IMR-90 (cell line): ENCODE results near the gene NCF2. TPM values are rescaled to one million over a fixed set of nuclear protein-coding genes. Genes with fewer than 3 reads are reported as not detected.
A peak's percentile ranks its signal among the peaks of the same experiment; 100 is the strongest.

Source experiments
- ATAC-seq: fragments of 200-7000 bp; cut with Tn5 transposase; 2 replicates; pipeline ENCODE4 v1.9.1; 2020; ENCODE audit warnings: low read depth, mild to moderate bottlenecking, moderate library complexity
- BruUV-seq: library from RNA; stranded (reverse); fragments of 400-500 nt; replicated peaks from 2 replicates; lab custom pipeline; 2021; lab: Mats Ljungman, UMichigan
- CTCF ChIA-PET: fragments of 300-600 bp; formaldehyde crosslinking; extraction: SDS; loops from one replicate; lab custom pipeline; 2021; ENCODE audit warnings: antibody characterized with exemption; lab: Yijun Ruan, JAX
- POLR2A ChIA-PET: fragments of 300-600 bp; sonication (Branson Sonifier 250); formaldehyde crosslinking; loops from one replicate; lab custom pipeline; 2022; ENCODE audit warnings: antibody characterized with exemption; ENCODE audit not compliant: unreplicated experiment; lab: Charles Lee
- DNase-seq: peaks from one replicate; pipeline ENCODE4 v3.0.0; 2013
- H2AFZ ChIP-seq: replicated peaks from 2 replicates; pipeline ENCODE3; 2013; ENCODE audit warnings: low read length, mild to moderate bottlenecking; ENCODE audit not compliant: poor library complexity
- H2AK5ac ChIP-seq: 2 replicates; pipeline ENCODE4 v1.6.1; 2013; ENCODE audit warnings: low read depth, low read length, inconsistent platforms
- H2AK9ac ChIP-seq: replicated peaks from 2 replicates; pipeline ENCODE3; 2013; ENCODE audit warnings: mild to moderate bottlenecking, low read depth, low read length, moderate library complexity; ENCODE audit not compliant: poor library complexity
- H2BK120ac ChIP-seq: 2 replicates; pipeline ENCODE4 v1.6.1; 2013; ENCODE audit warnings: low read depth, low read length, inconsistent platforms
- H2BK15ac ChIP-seq: 3 replicates; pipeline ENCODE4 v1.6.1; 2013; ENCODE audit warnings: low read depth, low read length, inconsistent platforms
- H2BK20ac ChIP-seq: 2 replicates; pipeline ENCODE4 v1.6.1; 2013; ENCODE audit warnings: low read depth, mild to moderate bottlenecking, inconsistent platforms, low read length, moderate library complexity
- H2BK5ac ChIP-seq: 2 replicates; pipeline ENCODE4 v1.6.1; 2013; ENCODE audit warnings: mild to moderate bottlenecking, low read depth, low read length, inconsistent platforms; ENCODE audit not compliant: poor library complexity, severe bottlenecking
- H3K14ac ChIP-seq: replicated peaks from 2 replicates; pipeline ENCODE4 v1.6.1; 2013; ENCODE audit warnings: low read depth, low read length, inconsistent platforms
- H3K18ac ChIP-seq: 2 replicates; pipeline ENCODE4 v1.6.1; 2013; ENCODE audit warnings: low read depth, low read length, control low read depth
- H3K23ac ChIP-seq: 2 replicates; pipeline ENCODE4 v1.6.1; 2013; ENCODE audit warnings: low read depth, low read length, inconsistent platforms
- H3K27ac ChIP-seq: 2 replicates; pipeline ENCODE4 v1.5.1; 2013; ENCODE audit warnings: mild to moderate bottlenecking, control low read depth, low read length; ENCODE audit not compliant: insufficient read depth
- H3K27me3 ChIP-seq: 2 replicates; pipeline ENCODE4 v1.6.1; 2013; ENCODE audit warnings: low read length; ENCODE audit not compliant: control insufficient read depth, insufficient read depth
- H3K36me3 ChIP-seq: 2 replicates; pipeline ENCODE4 v1.6.1; 2013; ENCODE audit warnings: low read length, mixed read lengths; ENCODE audit not compliant: control insufficient read depth, insufficient read depth
- H3K4ac ChIP-seq: 2 replicates; pipeline ENCODE4 v1.6.1; 2013; ENCODE audit warnings: low read depth, low read length, inconsistent platforms
- H3K4me1 ChIP-seq: 2 replicates; pipeline ENCODE4 v1.6.1; 2013; ENCODE audit warnings: low read length, mixed read lengths; ENCODE audit not compliant: control insufficient read depth, insufficient read depth
- H3K4me2 ChIP-seq: 2 replicates; pipeline ENCODE4 v1.6.1; 2013; ENCODE audit warnings: low read depth, mild to moderate bottlenecking, control low read depth, low read length, moderate library complexity
- H3K4me3 ChIP-seq: 2 replicates; pipeline ENCODE4 v1.5.1; 2013; ENCODE audit warnings: low read depth, mild to moderate bottlenecking, control low read depth, low read length, moderate library complexity; ENCODE audit not compliant: insufficient read depth
- H3K56ac ChIP-seq: 2 replicates; pipeline ENCODE4 v1.6.1; 2013; ENCODE audit warnings: low read length, inconsistent platforms; ENCODE audit not compliant: insufficient read depth; ENCODE audit errors: extremely low read depth
- H3K79me1 ChIP-seq, 2 experiments: 2 replicates each; pipeline ENCODE4 v1.6.1; 2013; ENCODE audit warnings: low read length in 2 of 2, inconsistent platforms in 1 of 2, low read depth in 1 of 2
- H3K9ac ChIP-seq: 2 replicates; pipeline ENCODE4 v1.6.1; 2013; ENCODE audit warnings: low read depth, low read length, control low read depth
- H3K9me1 ChIP-seq: 2 replicates; pipeline ENCODE4 v1.6.1; 2013; ENCODE audit warnings: low read length, inconsistent platforms; ENCODE audit not compliant: insufficient read depth
- H3K9me3 ChIP-seq: 2 replicates; pipeline ENCODE4 v1.6.1; 2013; ENCODE audit warnings: low read length; ENCODE audit not compliant: control insufficient read depth, insufficient read depth
- H4K20me1 ChIP-seq: 2 replicates; pipeline ENCODE4 v1.6.1; 2013; ENCODE audit warnings: low read length, inconsistent platforms; ENCODE audit not compliant: insufficient read depth
- H4K5ac ChIP-seq: 2 replicates; pipeline ENCODE4 v1.6.1; 2013; ENCODE audit warnings: mild to moderate bottlenecking, low read depth, low read length, control low read depth
- H4K8ac ChIP-seq, 2 experiments: 2 replicates each; pipeline ENCODE4 v1.6.1; 2013; ENCODE audit warnings: low read depth in 2 of 2, low read length in 2 of 2, control low read depth in 1 of 2, inconsistent platforms in 1 of 2
- H4K91ac ChIP-seq: 2 replicates; pipeline ENCODE4 v1.6.1; 2013; ENCODE audit warnings: low read depth, low read length, inconsistent platforms; ENCODE audit not compliant: insufficient read depth
- BHLHE40 ChIP-seq: fragments of 150-350 bp; IDR thresholded peaks from 2 replicates; pipeline ENCODE4 v1.6.1; 2016; ENCODE audit warnings: mild to moderate bottlenecking, low read depth, low read length
- CEBPB ChIP-seq: IDR thresholded peaks from 2 replicates; pipeline ENCODE4 v1.6.1; 2012; ENCODE audit warnings: low read depth, low read length, improper control_type of control experiment
- CTCF ChIP-seq: conservative IDR thresholded peaks from 2 replicates; pipeline ENCODE4 v1.5.1; 2012; ENCODE audit warnings: mild to moderate bottlenecking, low read depth, low read length, improper control_type of control experiment
- FOS ChIP-seq: fragments of 150-350 bp; IDR thresholded peaks from 2 replicates; pipeline ENCODE4 v1.6.1; 2016; ENCODE audit warnings: low read depth, low read length
- MAZ ChIP-seq: IDR thresholded peaks from 2 replicates; pipeline ENCODE4 v1.6.1; 2012; ENCODE audit warnings: low read depth, mild to moderate bottlenecking, low read length, improper control_type of control experiment, moderate library complexity, borderline replicate concordance
- MXI1 ChIP-seq: IDR thresholded peaks from 2 replicates; pipeline ENCODE4 v1.6.1; 2012; ENCODE audit warnings: low read depth, mild to moderate bottlenecking, low read length, moderate library complexity, borderline replicate concordance
- NFE2L2 ChIP-seq: fragments of 150-350 bp; IDR thresholded peaks from 2 replicates; pipeline ENCODE4 v1.6.1; 2016; ENCODE audit warnings: low read depth, mild to moderate bottlenecking, low read length
- POLR2A ChIP-seq: IDR thresholded peaks from 2 replicates; pipeline ENCODE4 v1.6.1; 2012; ENCODE audit warnings: mild to moderate bottlenecking, low read depth, low read length
- RAD21 ChIP-seq: IDR thresholded peaks from 2 replicates; pipeline ENCODE4 v1.6.1; 2012; ENCODE audit warnings: low read length, improper control_type of control experiment
- RCOR1 ChIP-seq: IDR thresholded peaks from 2 replicates; pipeline ENCODE4 v1.6.1; 2012; ENCODE audit warnings: mild to moderate bottlenecking, low read length, improper control_type of control experiment; ENCODE audit not compliant: insufficient replicate concordance
- SMC3 ChIP-seq: fragments of 150-350 bp; IDR thresholded peaks from 2 replicates; pipeline ENCODE4 v1.6.1; 2016; ENCODE audit warnings: low read depth, mild to moderate bottlenecking, antibody characterized with exemption, low read length, moderate library complexity
- USF2 ChIP-seq: fragments of 150-350 bp; IDR thresholded peaks from 2 replicates; pipeline ENCODE4 v1.6.1; 2017; ENCODE audit warnings: mild to moderate bottlenecking, antibody characterized with exemption, low read length, low read depth
- WGBS, 2 experiments: methylation state at CpG; one replicate each; pipeline versions ENCODE4 v1.1.5 to v1.1.7; 2013; ENCODE audit warnings: missing lambda C conversion rate in 2 of 2; ENCODE audit not compliant: insufficient read length in 1 of 2; ENCODE audit errors: extremely low coverage in 2 of 2; 5-methylcytosine and 5-hydroxymethylcytosine counted together
- dilution Hi-C: fragments of 300-500 bp; cut with HindIII; formaldehyde crosslinking; loops from one replicate; pipeline ENCODE4 v1.14.3; 2018; ENCODE audit warnings: low sequenced_read_pairs; ENCODE audit not compliant: unreplicated experiment
- in situ Hi-C: fragments of 300-500 bp; cut with MboI; formaldehyde crosslinking; loops from 3 replicates; pipeline ENCODE4 v1.14.3; 2019; ENCODE audit warnings: low sequenced_read_pairs, inconsistent platforms, mixed read lengths
- intact Hi-C: fragments of 100-400 bp; cut with micrococcal nuclease; formaldehyde crosslinking; loops from 2 replicates; pipeline ENCODE4 v1.10.0; 2022
- polyA plus RNA-seq, 3 experiments: library from polyadenylated mRNA; depleted of rRNA; stranded (reverse); fragments of >200 nt; gene quantifications; 2 replicates each; pipeline ENCODE4 v1.2.3, GENCODE V29; 2012; ENCODE audit warnings: low replicate concordance in 1 of 3
- total RNA-seq: library from RNA; depleted of rRNA; stranded (reverse); fragments of >200 nt; gene quantifications from 2 replicates; pipeline ENCODE4 v1.2.3, GENCODE V29; 2012

The NCF2 gene
- total and polyA plus RNA-seq, 2 of the 4 experiments (the other 2 are of a cell fraction), result 3.2 to 4.2 TPM

- no peak for TF ChIP-seq MAZ
- no peak for TF ChIP-seq CTCF
Observed at GRCh38 chr1:183602510-183602909, 12.3 kb upstream of the NCF2 start (continued).

- peaks cover 5% of the 10 kb centered on the region; the same call in 1 of the 2 replicates for H3K9me1 ChIP-seq
- H3K9me3 ChIP-seq, result no peaks in the 10 kb centered on the region
- dilution Hi-C loops, result no loop called here
- H3K79me1 ChIP-seq, result no peaks in the 10 kb centered on the region
- CTCF ChIA-PET, result no interaction called here
- no peak overlapping the region for H2AK9ac ChIP-seq
- H2AFZ ChIP-seq, result no peak overlapping the region
- peaks cover 7% of the 10 kb centered on the region for H3K4me1 ChIP-seq
- H2AK5ac ChIP-seq, result peak overlapping the region; percentile 18; the same call in 1 of the 2 replicates
- no peak overlapping the region for H4K5ac ChIP-seq
- no peak for ATAC-seq
- peak overlapping the region; percentile 52 for H3K4ac ChIP-seq
- H4K20me1 ChIP-seq, result no peaks in the 10 kb centered on the region
- POLR2A ChIA-PET, result no interaction called here
- intact Hi-C loops, result no loop called here
- WGBS, 2 experiments, result no CpG with 5 or more reads among the region's 3 CpGs
- no peak overlapping the region for H3K9ac ChIP-seq
- H3K23ac ChIP-seq, result no peak overlapping the region
- no peak overlapping the region for H3K56ac ChIP-seq
- no peak overlapping the region for H3K27ac ChIP-seq
- H3K4me3 ChIP-seq, result no peak overlapping the region
- H4K91ac ChIP-seq, result no peak overlapping the region; the same call in 1 of the 2 replicates
- H3K18ac ChIP-seq, result no peak overlapping the region
- no peak overlapping the region for H3K4me2 ChIP-seq
- no peak overlapping the region for H2BK5ac ChIP-seq
- no peak overlapping the region; the same call in 1 of the 2 replicates for H2BK120ac ChIP-seq
- no peak for DNase-seq
- H2BK15ac ChIP-seq, result 0 out of 3 replicates have a peak overlapping the region, but pooled peaks have one; percentile 8
- no peaks in the 10 kb centered on the region for H3K36me3 ChIP-seq
- no TSS peak for BruUV-seq
- H3K27me3 ChIP-seq, result no peaks in the 10 kb centered on the region
- peak overlapping the region; percentile 68 for H3K14ac ChIP-seq
- peak overlapping the region; percentile 23; the same call in 1 of the 2 replicates for H2BK20ac ChIP-seq
- in situ Hi-C loops, result no loop called here
- H4K8ac ChIP-seq, result no peak overlapping the region
- no peak for TF ChIP-seq POLR2A
- TF ChIP-seq MAZ, result no peak
- TF ChIP-seq NFE2L2, result no peak
- TF ChIP-seq RAD21, result no peak
- TF ChIP-seq SMC3, result no peak
- TF ChIP-seq USF2, result no peak
- no peak for TF ChIP-seq CEBPB
- TF ChIP-seq FOS, result no peak
- TF ChIP-seq RCOR1, result no peak
- no peak for TF ChIP-seq CTCF
- TF ChIP-seq BHLHE40, result no peak
- no peak for TF ChIP-seq MXI1
Observed at GRCh38 chr1:183600634-183601033, 10.4 kb upstream of the NCF2 start.
